NCI-H2107 treated with DMSO at 0.1 percent for 48 hours (cell line): Measurements from ENCODE around the gene SLC13A2.
"Not testable (repeated sequence)": the region's sequence is repeated elsewhere in the genome, so short reads cannot be mapped to it uniquely, and the experiment has no call there.

Source experiments
- DNase-seq: peaks from one replicate; lab custom pipeline; 2025; ENCODE audit not compliant: unreplicated experiment; lab: John Stamatoyannopoulos, UW

The SLC13A2 gene

DNA sequence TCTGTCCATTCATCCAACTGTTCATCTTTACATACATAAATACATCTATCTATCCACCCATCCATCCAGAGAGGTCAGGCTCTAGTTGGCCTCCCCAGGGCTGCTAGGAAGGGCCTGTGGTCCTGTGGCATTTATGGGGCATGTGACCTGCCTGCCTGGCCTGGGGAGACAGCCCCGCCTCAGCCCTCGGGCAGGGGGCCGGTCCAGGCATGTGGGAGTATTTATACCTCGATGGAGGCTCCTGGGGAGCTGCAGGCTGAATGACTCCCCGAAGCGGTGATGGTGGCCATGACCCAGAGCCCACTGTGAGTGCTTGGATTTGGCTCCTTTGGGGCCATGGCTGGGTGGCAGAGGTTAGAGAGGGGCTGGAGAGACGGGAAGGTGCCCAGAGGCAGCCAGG lies 40.0 kb downstream of the SLC13A2 start:
- no peak for DNase-seq

DNA sequence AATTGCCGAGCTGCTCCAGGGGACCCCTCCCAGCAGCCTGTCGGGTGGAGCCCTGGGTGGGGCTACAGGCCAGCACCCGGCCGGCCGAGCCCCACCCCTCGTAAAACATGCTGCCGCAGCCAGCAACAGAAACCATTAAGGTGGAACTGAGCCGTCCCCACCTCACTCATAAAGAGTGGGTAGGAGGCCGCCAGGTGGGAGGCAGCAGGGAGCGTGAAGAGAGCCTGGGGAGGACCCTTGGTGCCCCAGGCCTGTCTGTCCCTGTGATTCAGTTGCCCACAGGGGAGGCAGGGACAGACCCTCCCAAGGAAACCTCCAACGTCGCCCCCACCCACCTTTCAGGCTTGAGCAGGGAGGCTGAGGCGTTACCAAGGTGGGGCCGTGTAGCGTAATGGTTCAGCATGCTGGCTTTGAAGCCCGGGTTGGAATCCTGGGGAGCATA lies 41.1 kb downstream of the SLC13A2 start:
- DNase-seq, result no peak

DNA sequence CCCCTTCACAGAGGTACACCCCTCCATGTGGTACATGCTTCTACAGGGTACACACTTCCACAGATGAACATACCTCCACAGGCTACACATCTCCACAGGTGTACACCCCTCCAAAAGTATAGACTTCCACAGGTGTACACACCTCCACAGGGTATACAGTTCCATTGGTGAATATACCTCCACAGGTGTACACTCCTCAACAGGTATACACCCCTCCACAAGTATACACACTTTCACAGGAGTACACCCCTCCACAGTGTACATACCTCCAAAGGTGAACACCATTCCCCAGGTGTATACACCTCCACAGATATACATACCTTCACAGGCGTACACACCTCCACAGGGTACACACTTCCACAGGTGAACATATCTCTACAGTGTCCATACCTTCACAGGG lies 42.1 kb downstream of the SLC13A2 start:
- DNase-seq, result no peak

DNA sequence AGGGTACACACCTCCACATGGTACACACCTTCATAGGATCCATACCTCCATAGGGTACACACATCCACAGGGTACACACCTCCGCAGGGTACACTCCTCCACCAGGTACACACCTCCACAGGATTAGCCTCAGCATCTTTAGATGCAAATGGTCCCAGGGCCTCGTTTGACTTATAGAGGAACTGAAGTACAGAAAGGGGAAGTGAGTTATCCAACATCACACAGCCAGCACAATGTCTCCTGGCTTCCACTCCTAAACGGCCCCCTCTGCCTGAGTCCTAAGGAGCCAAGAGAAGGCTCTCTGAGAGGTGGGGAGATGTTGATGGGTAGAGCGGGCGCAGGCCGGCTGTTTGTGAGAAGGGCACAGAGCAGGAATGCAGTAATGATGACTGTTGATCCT lies 44.7 kb downstream of the SLC13A2 start:
- DNase-seq, result no peak

DNA sequence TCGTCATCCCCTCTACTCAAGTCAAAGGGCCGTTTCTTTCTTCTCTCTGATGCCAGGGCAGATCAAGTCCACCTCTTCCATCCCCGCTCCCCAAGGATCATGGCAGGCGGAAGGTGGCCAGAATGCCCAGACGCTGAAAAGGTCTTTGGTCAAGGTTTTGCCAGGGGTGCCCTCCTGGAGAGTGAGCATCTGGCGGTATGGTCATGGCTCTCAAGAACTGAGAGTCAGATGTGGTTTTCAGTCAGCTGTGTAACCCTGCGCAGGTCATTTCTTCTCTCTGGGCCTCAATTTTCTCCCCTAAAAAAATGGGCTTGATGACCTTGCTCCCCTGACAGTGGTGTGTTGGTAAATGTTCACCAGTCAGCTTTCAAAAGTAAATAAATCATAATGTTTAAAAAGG lies 45.1 kb downstream of the SLC13A2 start:
- DNase-seq, result no peak

DNA sequence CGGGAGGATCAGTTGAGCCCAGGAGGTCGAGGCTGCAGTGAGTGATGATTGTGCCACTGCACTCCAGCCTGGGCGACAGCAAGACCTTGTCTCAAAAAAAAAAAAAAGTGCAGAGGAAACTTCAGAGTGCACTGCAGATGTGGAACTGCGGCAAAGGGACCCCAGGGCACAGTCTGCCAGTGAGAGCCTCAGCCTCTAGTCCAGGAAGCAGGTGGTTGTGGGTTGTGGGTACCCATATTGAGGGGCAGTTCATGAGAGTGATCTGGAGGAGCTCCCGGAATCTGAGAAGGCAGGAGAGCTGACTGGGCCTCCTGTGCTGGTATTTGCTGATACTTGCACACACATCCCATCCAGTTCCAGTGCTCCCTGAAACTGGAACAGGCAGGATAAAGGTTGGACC lies 45.8 kb downstream of the SLC13A2 start:
- DNase-seq, result no peak

DNA sequence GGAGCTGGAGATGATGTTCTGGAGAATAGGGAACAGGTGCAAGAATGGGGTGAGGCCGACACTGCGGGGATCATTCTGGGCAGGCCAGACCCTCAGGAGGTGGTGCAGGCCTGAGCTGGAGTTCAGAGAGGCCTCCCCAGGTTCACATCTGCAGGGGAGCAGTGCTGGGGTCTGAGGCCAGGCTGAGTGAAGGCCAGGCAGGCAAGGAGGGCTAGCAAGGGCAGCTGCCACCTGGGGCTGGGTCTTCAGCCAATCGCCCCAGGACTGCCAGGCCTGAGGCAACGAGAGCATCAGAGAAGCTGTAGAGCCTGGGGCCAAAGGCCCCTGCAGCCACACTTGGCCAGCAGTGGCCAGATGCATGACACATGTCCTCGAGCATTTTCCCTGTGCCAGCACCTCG lies 47.2 kb downstream of the SLC13A2 start:
- DNase-seq, result no peak

DNA sequence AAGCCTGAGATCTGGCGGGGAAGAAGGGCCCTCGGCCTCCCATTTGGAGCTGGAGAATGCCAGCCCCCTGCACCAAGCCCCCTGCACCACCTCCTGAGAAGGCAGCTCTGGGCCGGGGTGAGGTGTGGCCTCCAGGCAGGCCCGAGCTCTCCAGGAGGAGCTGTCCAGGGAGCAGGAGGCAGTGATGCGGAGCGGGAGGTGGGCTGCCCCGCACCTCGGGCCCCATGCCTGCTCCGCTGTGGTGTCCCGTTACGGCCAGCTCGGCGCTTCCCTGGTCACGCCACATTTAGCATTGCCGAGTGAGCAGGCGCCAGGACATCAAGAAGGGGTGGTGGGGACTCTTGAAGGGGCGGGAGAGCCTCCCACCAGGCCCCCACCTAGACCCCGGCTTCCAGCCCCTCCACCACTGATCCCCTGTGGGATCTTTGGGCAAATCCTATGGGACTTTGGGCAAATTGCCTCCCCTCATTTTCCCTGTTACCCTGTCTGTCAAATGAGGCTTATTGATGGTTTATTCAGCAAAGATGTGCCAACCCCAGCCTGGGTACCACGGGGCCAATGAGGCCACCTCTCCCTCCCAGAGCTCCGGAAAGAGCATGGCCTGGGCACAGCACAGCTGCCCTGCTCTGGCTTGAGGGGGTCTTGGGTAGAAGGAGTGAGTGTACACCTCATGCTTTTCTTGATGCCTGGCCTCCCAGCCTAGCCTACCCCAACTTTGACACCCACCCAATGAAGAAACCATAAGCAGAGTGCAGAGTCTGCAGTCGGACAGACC lies 48.1 kb downstream of the SLC13A2 start:
- no peak for DNase-seq

DNA sequence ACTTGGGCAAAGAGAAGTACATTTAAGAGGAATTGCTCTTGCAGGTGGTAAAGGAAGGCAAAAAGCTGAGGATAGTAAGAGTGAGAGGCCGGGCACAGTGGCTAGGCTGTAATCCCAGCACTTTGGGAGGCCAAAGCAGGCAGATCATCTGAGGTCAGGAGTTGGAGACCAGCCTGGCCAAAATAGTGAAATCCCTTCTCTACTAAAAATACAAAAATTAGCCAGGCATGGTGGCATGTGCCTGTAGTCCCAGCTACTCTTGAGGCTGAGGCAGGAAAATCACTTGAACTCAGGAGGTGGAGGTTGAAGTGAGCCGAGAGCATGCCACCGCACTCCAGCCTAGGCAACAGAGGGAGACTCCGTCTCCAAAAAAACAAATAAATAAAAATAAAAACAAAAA lies 48.8 kb downstream of the SLC13A2 start:
- not testable (repeated sequence) for DNase-seq

DNA sequence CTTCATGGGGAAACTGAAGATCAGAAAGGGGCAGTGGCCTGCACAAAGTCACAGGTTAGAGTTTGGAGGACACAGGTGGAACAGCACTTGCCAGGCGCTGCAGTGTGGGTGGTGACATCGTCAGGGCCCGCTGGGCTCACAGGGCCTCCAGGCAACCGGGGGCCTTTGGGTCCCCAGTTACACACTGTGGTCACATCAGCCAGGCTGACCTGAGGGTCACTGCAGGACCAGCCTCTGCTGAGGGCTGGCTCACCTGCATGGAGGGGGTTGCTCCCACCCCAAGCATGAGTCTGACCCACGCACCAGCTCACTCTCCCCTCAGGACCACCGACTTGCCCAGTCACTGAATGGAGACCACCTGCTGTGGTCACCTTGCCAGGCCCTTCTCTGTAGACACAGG lies 49.7 kb downstream of the SLC13A2 start:
- DNase-seq, result no peak

DNA sequence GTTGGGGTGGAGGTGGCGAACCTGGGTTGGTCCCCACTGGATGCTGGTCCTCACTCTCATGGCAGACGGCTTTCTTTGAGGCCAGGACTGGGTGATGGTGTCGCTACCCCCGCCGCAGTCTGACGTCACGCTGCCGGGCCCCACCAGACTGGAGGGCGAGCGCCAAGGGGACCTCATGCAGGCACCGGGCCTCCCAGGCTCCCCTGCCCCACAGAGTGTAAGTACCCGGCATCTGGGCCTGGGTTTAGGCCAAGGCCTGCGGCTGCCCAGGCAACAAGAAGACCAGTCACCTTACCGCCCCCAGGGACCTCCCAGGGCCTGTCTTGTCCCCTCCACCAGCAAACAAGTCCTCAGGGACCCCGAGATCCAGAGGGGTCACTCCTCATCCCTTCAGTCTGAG lies 50.4 kb downstream of the SLC13A2 start:
- no peak for DNase-seq

DNA sequence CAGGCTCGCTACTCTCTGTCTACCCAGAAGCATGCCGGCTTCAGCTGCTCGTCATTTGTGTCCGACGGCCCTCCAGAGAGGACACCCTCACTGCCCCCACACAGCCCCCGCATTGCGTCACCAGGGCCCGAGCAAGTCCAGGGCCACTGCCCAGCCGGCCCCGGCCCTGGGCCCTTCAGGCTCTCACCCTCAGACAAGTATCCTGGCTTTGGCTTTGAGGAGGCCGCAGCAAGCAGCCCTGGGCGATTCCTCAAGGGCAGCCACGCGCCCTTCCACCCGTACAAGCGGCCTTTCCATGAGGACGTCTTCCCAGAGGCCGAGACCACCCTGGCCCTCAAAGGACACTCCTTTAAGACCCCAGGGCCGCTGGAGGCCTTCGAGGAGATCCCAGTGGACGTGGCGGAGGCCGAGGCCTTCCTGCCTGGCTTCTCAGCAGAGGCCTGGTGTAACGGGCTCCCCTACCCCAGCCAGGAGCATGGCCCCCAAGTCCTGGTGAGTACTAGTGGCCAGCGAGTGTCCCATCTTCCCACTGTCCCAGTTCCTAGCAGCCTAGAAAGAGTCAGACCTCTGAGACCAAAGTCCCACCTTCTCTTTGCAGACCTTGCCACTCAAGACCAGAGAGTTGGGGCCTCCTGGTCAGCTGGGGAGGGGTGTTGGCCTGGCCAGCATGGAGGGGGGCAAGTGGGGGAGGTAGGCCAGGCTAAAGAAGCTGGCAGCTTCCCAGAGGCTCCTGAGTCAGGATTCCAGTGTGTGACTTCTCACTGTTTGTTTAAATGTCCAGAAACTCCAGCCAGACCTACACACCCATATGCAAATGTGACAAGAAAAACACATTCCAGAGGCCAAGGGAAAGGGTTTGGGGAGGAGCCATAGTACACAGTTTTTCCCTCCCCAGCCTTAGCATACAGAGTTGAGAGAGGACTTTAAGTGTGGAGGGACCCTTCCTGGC lies 51.3 kb downstream of the SLC13A2 start:
- DNase-seq, result no peak

DNA sequence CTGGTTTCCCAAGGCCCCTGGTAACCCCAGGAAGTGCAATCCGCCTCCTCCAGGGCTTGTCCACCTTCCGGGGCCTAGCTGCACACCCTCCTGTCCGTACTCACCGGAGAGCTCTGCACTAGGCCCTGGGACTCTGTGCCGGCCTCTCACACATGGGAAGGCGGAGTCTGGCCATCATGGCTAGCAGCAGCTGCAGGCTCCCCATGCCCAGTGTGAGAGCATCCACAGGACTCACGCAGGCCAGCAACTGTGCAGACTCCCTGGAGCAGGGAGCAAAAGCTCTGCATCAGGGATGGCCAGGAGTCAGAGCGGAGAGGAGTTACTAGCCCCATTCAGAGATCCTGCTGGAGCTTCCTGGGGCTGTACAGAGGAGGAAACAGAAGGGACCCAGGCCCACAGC lies 52.9 kb downstream of the SLC13A2 start:
- no peak for DNase-seq

DNA sequence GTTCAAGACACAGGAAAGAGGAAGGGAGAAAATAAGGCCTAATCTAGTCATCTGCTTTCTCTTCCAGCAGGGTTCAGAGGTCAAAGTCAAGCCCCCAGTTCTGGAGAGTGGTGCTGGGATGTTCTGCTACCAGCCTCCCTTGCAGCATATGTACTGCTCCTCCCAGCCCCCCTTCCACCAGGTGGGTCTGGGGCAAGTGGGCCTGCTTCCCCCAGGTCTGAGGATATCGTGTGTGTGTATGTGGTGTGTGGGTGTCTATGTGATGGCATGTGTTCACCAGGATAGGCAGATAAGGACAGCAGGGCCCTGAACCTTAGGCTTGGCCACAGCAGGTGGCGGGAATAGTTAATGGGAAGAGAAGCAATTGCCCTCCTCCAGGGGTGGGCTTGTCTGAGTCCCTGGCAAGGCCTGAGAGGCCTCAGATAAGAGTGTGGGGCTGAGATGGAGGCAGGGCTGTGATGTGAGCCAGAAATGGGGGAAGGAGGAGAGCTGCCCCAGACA lies 53.8 kb downstream of the SLC13A2 start:
- DNase-seq, result no peak

DNA sequence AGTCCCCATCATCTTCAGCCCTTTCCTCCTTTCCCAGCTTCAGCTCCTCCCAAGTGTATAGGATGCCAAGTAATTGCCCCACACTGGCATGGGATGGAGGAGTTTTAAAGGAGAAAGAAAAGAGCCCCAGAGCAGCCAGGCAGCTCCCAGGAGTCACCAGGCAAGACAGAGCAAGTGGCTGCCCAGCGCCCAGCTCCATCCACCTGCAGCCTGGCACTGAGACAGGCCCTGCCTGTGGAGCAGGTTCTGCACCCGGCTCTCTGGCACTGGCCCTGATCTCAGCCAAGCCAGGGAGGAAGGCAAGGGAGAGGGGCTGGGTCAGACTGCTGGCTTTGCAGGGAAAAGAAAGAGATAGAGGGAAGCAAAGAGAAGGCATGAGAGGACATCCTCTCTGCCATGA lies 54.4 kb downstream of the SLC13A2 start:
- no peak for DNase-seq

DNA sequence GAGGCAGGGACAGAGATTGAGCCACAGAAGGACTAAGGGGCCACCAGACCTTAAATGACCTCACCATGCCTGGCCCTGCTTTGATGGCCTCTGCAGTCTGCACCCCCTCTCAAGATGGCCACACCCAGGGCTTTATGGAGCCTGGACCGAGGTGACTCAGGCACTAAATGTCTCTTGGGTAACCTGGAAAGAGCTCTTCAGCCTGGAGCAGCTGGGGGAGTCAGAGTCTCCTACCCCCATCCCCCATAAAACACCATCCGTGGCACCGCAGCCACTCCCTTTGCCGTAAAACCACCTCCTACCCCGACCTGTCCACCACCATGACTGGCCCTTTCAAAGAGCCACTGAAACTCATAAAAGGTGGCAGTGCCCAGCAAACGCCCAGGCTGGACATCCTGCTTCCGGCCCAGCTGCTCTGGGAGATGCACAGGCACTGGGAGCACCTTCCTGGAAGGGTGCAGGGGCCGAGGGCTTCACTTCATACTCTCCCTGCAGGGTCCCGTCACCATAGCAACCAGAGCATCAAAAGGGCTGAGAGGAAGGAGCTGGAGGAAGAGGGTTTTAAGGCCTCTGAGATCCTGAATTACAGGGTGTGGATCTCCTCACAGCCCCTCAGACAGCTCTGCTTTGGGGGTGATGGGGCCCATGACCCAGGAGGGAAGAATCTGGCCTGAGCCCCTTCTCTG lies 55.0 kb downstream of the SLC13A2 start:
- no peak for DNase-seq

DNA sequence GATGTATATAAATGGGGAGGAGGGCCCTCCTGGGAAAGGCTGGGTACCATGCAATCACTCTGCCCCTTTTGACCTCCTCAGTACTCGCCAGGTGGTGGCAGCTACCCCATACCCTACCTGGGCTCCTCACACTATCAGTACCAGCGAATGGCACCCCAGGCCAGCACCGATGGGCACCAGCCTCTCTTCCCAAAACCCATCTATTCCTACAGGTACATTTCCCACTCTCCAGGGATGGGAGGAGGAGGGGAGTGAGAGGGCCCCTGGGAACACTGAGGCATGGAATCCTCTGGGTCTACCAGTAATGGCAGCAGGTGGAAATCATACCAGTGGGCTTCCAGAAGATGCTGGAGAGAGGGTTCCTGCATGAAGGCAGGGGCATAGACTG lies 55.6 kb downstream of the SLC13A2 start:
- no peak for DNase-seq

DNA sequence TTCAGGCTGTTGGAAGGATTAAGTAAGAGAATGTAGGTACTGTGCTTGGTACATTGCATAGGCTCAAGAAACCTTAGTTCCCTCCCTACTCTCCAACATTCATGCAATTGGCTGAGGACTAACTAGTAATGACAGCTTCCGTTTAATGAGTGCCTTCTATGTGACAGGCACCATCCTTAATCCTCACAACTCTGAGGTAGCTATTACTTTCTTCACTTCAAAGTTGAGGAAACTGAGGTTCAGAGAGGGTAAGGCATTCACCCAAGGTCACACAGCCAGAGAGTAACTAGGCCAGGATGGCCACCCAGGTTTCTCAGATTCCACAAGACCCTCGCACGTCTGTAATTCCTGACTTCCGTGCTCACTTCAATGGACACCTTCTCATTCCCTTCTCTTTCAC lies 56.8 kb downstream of the SLC13A2 start:
- no peak for DNase-seq

DNA sequence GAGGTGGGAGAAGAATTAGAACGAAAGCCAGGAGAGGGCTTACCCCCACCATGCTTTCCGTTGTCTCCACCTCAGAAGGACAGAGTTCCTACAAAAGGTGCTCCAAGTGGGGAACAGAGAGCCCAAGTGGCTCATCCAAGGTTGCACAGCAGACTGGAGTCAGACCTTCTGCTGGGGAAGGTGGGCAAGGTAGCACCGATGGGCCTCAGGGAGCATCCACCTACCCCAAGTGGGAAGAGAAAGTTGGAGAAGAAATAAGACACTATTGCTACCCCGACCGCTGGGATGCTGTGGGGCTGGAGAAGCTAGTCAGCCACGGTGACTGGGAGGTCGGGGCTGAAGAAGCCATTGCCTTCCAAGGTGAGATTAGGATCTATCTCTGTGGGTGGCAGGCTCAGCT lies 57.5 kb downstream of the SLC13A2 start:
- DNase-seq, result no peak

DNA sequence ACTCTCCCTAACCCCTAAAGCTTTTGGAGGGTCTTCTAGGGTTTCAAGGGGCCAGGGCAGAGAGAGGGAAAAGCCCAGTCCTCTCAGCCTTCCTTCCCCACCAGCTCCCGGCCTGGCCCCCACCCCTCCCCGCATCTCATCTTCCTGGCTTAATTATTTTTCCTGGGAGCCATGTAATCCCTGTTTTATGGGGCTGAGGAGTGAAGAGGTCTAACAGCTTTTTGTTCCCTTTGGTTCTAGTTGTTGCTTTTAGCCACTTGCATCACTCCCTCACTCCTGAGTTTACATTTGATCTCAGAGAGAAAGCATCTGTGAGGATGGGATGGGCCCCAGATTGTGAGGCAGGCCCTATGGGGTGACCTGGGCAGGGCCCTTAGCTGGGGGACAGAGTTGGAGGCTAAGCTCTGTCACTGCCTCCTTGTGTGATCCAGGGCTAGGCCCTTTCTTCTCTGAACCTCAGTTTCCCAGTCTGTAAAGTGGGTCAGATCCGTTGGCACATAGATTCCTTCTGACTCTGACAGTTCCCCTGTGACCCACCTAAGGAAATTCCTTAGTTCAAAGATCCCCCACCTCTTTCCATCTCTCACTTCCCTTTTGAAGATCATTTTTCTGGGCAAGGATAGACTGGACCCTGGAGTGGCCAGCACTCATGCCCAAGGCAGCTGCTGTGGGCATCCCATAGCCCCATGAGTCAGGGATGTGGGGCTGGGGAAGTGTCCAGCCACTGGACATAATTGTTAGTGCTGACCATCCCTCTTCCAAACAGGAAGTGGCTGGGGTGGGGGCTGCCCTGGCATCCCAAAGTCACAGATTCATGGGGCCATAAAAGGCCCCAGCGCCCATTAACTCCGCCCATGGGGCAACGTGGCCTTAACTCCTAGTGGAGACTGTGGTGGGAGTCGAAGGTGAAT lies 58.9 kb downstream of the SLC13A2 start:
- DNase-seq, result no peak
